Measurements from ENCODE around the gene SPTB.

Gene SPTB

DNA sequence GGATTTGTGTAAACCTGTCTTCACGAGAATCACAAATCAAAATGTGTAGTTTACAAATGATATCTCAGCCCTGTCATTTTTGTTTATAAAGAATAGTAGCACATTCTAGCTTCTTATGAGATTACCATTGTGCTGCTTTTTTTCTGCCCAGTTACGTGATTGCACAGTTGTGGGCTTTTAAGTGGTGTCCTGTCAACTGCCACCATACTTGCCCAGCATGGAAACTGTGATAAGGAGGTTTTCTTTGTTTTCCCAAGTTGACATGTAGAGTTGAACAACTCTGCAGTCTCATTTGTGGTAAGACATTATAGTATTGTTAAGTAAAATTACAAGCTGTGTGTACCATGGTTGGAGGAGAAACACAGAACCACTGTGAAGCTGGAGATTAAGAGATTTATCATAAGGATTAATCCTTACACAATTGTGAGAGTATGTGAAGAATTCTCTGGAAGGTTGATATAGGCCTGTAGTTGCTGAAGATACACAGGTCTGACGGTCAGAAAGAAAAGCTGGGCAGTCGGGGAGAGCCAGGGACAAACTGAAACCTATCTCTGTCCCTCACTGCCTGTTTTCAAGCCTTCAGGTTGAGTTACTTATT lies 46.8 kb upstream of the SPTB start:
- Histone ChIP-seq H3K4me3 (ENCODE audit: low read depth, low read length) (no peak overlapping the region), H3K4me2 (ENCODE audit: low read length) (no peak overlapping the region), H3K9me3 (ENCODE audit: control insufficient read depth, low read length) (no peaks in the 10 kb centered on the region), H3K27ac (no peak overlapping the region), H3K27me3 (ENCODE audit: control insufficient read depth, insufficient read depth, low read length) (no peaks in the 10 kb centered on the region), H3K9ac (no peak overlapping the region), H3K36me3 (ENCODE audit: control insufficient read depth, insufficient read depth, low read length) (no peaks in the 10 kb centered on the region), H3K4me1 (no peaks in the 10 kb centered on the region), H2AFZ (no peak overlapping the region), H3K79me2 (peaks cover 12% of the 10 kb centered on the region)
- TF ChIP-seq CTCF (IDR thresholded peaks at IDR 0.05), result no peak

GRCh38 chr14:64923015-64923414 lies 43.3 kb upstream of the SPTB start:
- TF ChIP-seq CTCF (IDR thresholded peaks at IDR 0.05), result no peak
- H3K27ac ChIP-seq, result no peak overlapping the region
- H3K27me3 ChIP-seq (ENCODE audit: control insufficient read depth, insufficient read depth, low read length), result no peaks in the 10 kb centered on the region
- no peak overlapping the region for H3K4me3 ChIP-seq (ENCODE audit: low read depth, low read length)
- H3K9ac ChIP-seq, result no peak overlapping the region
- no peak overlapping the region for H2AFZ ChIP-seq
- no peaks in the 10 kb centered on the region for H3K9me3 ChIP-seq (ENCODE audit: control insufficient read depth, low read length)
- no peaks in the 10 kb centered on the region for H3K36me3 ChIP-seq (ENCODE audit: control insufficient read depth, insufficient read depth, low read length)
- H3K4me1 ChIP-seq, result no peaks in the 10 kb centered on the region
- peaks cover 20% of the 10 kb centered on the region for H3K79me2 ChIP-seq
- no peak overlapping the region for H3K4me2 ChIP-seq (ENCODE audit: low read length)

- Histone ChIP-seq H3K4me1 (no peaks in the 10 kb centered on the region), H3K4me2 (ENCODE audit: low read length) (no peak overlapping the region), H3K27ac (no peak overlapping the region), H3K4me3 (ENCODE audit: low read depth, low read length) (no peak overlapping the region), H2AFZ (no peak overlapping the region), H3K36me3 (ENCODE audit: control insufficient read depth, insufficient read depth, low read length) (no peaks in the 10 kb centered on the region), H3K27me3 (ENCODE audit: control insufficient read depth, insufficient read depth, low read length) (no peaks in the 10 kb centered on the region), H3K9me3 (ENCODE audit: control insufficient read depth, low read length) (no peaks in the 10 kb centered on the region), H3K79me2 (peaks cover 42% of the 10 kb centered on the region), H3K9ac (no peak overlapping the region)
- TF ChIP-seq CTCF (IDR thresholded peaks at IDR 0.05), result no peak
Observed at GRCh38 chr14:64920465-64920864, 40.8 kb upstream of the SPTB start.

DNA sequence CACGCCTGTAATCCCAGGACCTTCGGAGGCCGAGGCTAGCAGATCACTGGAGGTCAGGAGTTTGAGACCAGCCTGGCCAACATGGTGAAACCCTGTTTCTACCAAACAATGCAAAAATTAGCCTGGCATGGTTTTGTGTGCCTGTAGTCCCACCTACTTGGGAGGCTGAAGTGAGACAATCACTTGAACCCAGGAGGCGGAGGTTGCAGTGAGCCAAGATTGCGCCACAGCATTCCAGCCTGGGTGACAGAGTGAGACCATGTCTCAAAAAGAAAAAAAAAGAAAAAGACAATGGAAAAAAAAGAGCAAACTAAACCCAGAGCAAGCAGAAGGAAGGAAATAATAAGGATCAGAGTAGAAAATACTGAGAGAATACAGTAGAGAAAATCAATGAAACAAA lies 39.9 kb upstream of the SPTB start:
- Histone ChIP-seq H3K27ac (no peak overlapping the region), H3K36me3 (ENCODE audit: control insufficient read depth, insufficient read depth, low read length) (no peaks in the 10 kb centered on the region)

More for the DNA sequence above, 39.9 kb upstream of the SPTB start:
- Histone ChIP-seq H3K4me3 (ENCODE audit: low read depth, low read length) (no peak overlapping the region), H2AFZ (no peak overlapping the region), H3K79me2 (peaks cover 48% of the 10 kb centered on the region), H3K9ac (no peak overlapping the region), H3K27me3 (ENCODE audit: control insufficient read depth, insufficient read depth, low read length) (no peaks in the 10 kb centered on the region), H3K4me2 (ENCODE audit: low read length) (no peak overlapping the region), H3K9me3 (ENCODE audit: control insufficient read depth, low read length) (no peaks in the 10 kb centered on the region), H3K4me1 (no peaks in the 10 kb centered on the region)
- TF ChIP-seq CTCF (IDR thresholded peaks at IDR 0.05), result no peak

Measured in parathyroid adenoma (tissue), 2 donors.